SU-DHL-6 (cell line): ENCODE results near the gene NPAS3.

Experiments
- H2AFZ ChIP-seq: fragments of 200-600 bp; sonication (generic); 2 replicates; pipeline ENCODE4 v1.6.1; 2014; ENCODE audit warnings: low read depth, mild to moderate bottlenecking, moderate library complexity, mixed read lengths, antibody characterized with exemption, low read length; ENCODE audit not compliant: severe bottlenecking
- H3F3A ChIP-seq: fragments of 200-600 bp; shearing (Covaris generic); 2 replicates; pipeline ENCODE4 v1.6.0; 2016; ENCODE audit warnings: antibody characterized with exemption, mild to moderate bottlenecking; ENCODE audit not compliant: insufficient read depth
- H3K27ac ChIP-seq: fragments of 200-600 bp; sonication (generic); 2 replicates; pipeline ENCODE4 v1.5.1; 2016; ENCODE audit warnings: low read depth, mild to moderate bottlenecking, low read length, moderate library complexity, mixed read lengths
- H3K27me3 ChIP-seq: fragments of 200-600 bp; sonication (generic), shearing (Covaris generic); 2 replicates; pipeline ENCODE4 v1.6.0; 2014; ENCODE audit warnings: mild to moderate bottlenecking, low read length
- H3K36me3 ChIP-seq: fragments of 200-600 bp; sonication (generic); 2 replicates; pipeline ENCODE4 v1.6.1; 2014; ENCODE audit warnings: mild to moderate bottlenecking, low read length, mixed read lengths
- H3K4me2 ChIP-seq: fragments of 300-600, 200-600 bp; shearing (Covaris generic), sonication (generic); 2 replicates; pipeline ENCODE4 v1.6.0; 2014; ENCODE audit warnings: low read length, low read depth, mild to moderate bottlenecking; ENCODE audit not compliant: poor library complexity, severe bottlenecking
- H3K4me3 ChIP-seq: fragments of 200-600 bp; sonication (generic); 2 replicates; pipeline ENCODE4 v1.5.1; 2014; ENCODE audit warnings: antibody characterized with exemption, low read length, mild to moderate bottlenecking, mixed read lengths; ENCODE audit not compliant: insufficient read depth, poor library complexity, severe bottlenecking
- H3K79me2 ChIP-seq: fragments of 200-600 bp; sonication (generic); 2 replicates; pipeline ENCODE4 v1.6.1; 2014; ENCODE audit warnings: mild to moderate bottlenecking, low read length, moderate library complexity; ENCODE audit not compliant: insufficient read depth
- H3K9ac ChIP-seq: fragments of 200-600 bp; sonication (generic); 2 replicates; pipeline ENCODE4 v1.7.0; 2014; ENCODE audit warnings: mild to moderate bottlenecking, low read length
- H3K9me2 ChIP-seq: fragments of 200-600 bp; sonication (generic); replicated peaks from 2 replicates; pipeline ENCODE4 v1.6.1; 2014; ENCODE audit warnings: low read length; ENCODE audit not compliant: insufficient read depth
- H3K9me3 ChIP-seq: fragments of 200-600 bp; sonication (generic); 2 replicates; pipeline ENCODE4 v1.6.1; 2014; ENCODE audit warnings: low read length, mixed read lengths; ENCODE audit not compliant: insufficient read depth
- H4K20me1 ChIP-seq: fragments of 200-600 bp; sonication (generic); 2 replicates; pipeline ENCODE4 v1.6.1; 2014; ENCODE audit warnings: low read depth, mild to moderate bottlenecking, antibody characterized with exemption, low read length, moderate library complexity, mixed read lengths
- CTCF ChIP-seq: fragments of 200-600 bp; sonication (generic); IDR thresholded peaks from one replicate; pipeline ENCODE4 v1.5.1; 2017; ENCODE audit warnings: antibody characterized with exemption, mild to moderate bottlenecking, low read length, moderate library complexity; ENCODE audit not compliant: insufficient read depth, poor library complexity, severe bottlenecking
- EZH2phosphoT487 ChIP-seq: fragments of 200-600 bp; sonication (generic), shearing (Covaris generic); conservative IDR thresholded peaks from 2 replicates; pipeline ENCODE4 v1.6.1; 2018; ENCODE audit warnings: mild to moderate bottlenecking, antibody characterized with exemption, low read length, moderate library complexity, mixed read lengths

The NPAS3 gene

GRCh38 chr14:33375196-33375595, 436.5 kb downstream of the NPAS3 start:
- no peak overlapping the region for H2AFZ ChIP-seq
- H3F3A ChIP-seq = no peaks in the 10 kb centered on the region
- TF ChIP-seq EZH2phosphoT487 (no peak), CTCF (no peak)
- H3K9me3 ChIP-seq = no peaks in the 10 kb centered on the region
- H4K20me1 ChIP-seq = no peaks in the 10 kb centered on the region
- H3K9me2 ChIP-seq = no peaks in the 10 kb centered on the region
- H3K4me3 ChIP-seq = no peak overlapping the region
- H3K4me2 ChIP-seq = no peak overlapping the region
- no peak overlapping the region for H3K9ac ChIP-seq
- no peaks in the 10 kb centered on the region for H3K27me3 ChIP-seq
- H3K36me3 ChIP-seq = no peaks in the 10 kb centered on the region
- H3K79me2 ChIP-seq = no peaks in the 10 kb centered on the region
- H3K27ac ChIP-seq = no peak overlapping the region

GRCh38 chr14:33375786-33376185, 437.1 kb downstream of the NPAS3 start:
- Histone ChIP-seq H3K79me2 (no peaks in the 10 kb centered on the region), H2AFZ (no peak overlapping the region), H3K9ac (no peak overlapping the region), H4K20me1 (no peaks in the 10 kb centered on the region), H3K27me3 (no peaks in the 10 kb centered on the region), H3K9me2 (no peaks in the 10 kb centered on the region), H3K27ac (no peak overlapping the region), H3K4me3 (no peak overlapping the region), H3K9me3 (no peaks in the 10 kb centered on the region), H3F3A (no peaks in the 10 kb centered on the region), H3K4me2 (no peak overlapping the region), H3K36me3 (no peaks in the 10 kb centered on the region)
- TF ChIP-seq CTCF (no peak), EZH2phosphoT487 (no peak)

GRCh38 chr14:33376510-33376909, 437.8 kb downstream of the NPAS3 start:
- no peak for TF ChIP-seq EZH2phosphoT487
- no peak for TF ChIP-seq CTCF
- Histone ChIP-seq H3K9ac (no peak overlapping the region), H3K4me3 (no peak overlapping the region), H3K79me2 (no peaks in the 10 kb centered on the region), H2AFZ (no peak overlapping the region), H3K9me3 (no peaks in the 10 kb centered on the region), H3K27ac (no peak overlapping the region), H3K36me3 (no peaks in the 10 kb centered on the region), H3K27me3 (no peaks in the 10 kb centered on the region), H4K20me1 (no peaks in the 10 kb centered on the region), H3K9me2 (no peaks in the 10 kb centered on the region), H3F3A (no peaks in the 10 kb centered on the region), H3K4me2 (no peak overlapping the region)
